ENCODE results near the gene RBM3.
"Not testable (repeated sequence)": the region's sequence is repeated elsewhere in the genome, so short reads cannot be mapped to it uniquely, and the experiment has no call there.

Gene RBM3

DNA sequence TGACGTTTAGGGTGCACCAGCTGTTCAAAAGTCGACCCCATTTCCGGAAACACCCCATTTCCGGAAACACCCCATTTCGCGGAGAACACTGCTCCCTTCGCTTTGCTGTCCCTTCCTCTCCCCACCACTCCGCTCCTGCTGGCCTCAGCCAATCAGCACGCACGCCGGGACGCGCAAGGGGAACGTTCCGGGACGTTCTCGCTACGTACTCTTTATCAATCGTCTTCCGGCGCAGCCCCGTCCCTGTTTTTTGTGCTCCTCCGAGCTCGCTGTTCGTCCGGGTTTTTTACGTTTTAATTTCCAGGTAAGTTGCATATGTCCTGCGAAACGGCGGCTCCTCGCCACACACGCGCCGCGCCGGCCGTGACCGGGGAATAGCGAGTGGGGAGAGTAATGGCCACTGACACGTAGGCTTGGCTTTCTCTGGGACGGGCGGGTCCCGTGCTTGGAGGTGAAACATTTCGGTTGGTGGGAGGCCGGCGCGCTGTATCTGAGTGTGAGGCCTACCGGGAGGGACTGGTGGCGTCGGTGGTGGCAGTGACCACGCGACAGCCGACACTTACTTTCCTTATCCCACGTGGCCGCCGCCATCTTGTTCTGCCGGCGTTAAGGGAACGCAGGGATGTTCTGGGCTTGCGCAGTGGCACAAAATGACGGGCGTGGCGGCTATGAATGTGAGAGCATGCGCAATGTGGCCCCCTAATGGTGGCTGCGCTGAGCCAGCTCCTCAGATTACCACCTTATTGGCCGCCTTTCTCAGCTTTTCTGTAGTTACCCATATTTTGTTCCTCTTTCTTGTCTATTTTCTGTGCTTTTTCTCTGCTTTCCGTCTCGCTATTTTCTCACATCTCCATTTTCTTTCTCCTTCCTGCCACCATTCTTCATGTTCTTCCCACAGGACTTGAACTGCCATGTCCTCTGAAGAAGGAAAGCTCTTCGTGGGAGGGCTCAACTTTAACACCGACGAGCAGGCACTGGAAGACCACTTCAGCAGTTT is at the start of gene RBM3:
Gene RBM3, plus strand, starts transcription at position 215 of the 997 bp plus-strand sequence. Its CDS starts 697 bp downstream, at position 912.
- H3K4me3 ChIP-seq (ENCODE audit: insufficient read length, low read depth) = peak within 1 kb of the TSS; percentile 92
- TF ChIP-seq YY1 (IDR thresholded peaks at IDR 0.05; ENCODE audit: insufficient read depth, insufficient read length) = peak; percentile 88
- TF ChIP-seq ZNF274 (IDR thresholded peaks at IDR 0.05; ENCODE audit: low read depth, low read length) = no peak
- peak; percentile 84 for DNase-seq (ENCODE audit: low read depth, low spot score)
- peaks cover 47% of the 10 kb centered on the region for H3K36me3 ChIP-seq (ENCODE audit: insufficient read depth, insufficient read length, low read length)
- H3K9ac ChIP-seq (ENCODE audit: insufficient read length, low read depth) = peak within 1 kb of the TSS; percentile 97
- no peaks in the 10 kb centered on the region for H3K9me3 ChIP-seq (ENCODE audit: insufficient read depth, low read length)
- H3K4me1 ChIP-seq (ENCODE audit: insufficient read depth, insufficient read length) = peaks cover 12% of the 10 kb centered on the region
- no peaks in the 10 kb centered on the region for H3K27me3 ChIP-seq (ENCODE audit: insufficient read depth, insufficient read length)

DNA sequence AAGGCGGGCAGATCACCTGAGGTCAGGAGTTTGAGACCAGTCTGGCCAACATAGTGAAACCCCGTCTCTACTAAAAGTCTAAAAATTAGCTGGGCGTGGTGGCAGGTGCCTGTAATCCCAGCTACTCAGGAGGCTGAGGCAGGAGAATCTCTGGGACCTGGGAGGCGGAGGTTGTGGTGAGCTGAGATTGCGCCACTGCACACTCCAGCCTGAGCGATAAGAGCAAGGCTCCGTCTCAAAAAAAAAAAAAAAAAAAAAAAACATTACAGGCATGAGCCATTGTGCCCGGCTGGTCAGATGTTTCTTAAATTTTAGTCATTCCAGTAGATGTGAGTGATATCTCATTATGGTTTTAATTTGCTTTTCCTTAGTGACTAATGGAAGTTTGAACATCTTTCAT is 48.4 kb upstream of the RBM3 start:
- H3K9ac ChIP-seq (ENCODE audit: insufficient read length, low read depth); H3K4me3 ChIP-seq (ENCODE audit: insufficient read length, low read depth); DNase-seq (ENCODE audit: low read depth, low spot score); H3K4me1 ChIP-seq (ENCODE audit: insufficient read depth, insufficient read length); H3K27me3 ChIP-seq (ENCODE audit: insufficient read depth, insufficient read length); H3K9me3 ChIP-seq (ENCODE audit: insufficient read depth, low read length): not testable (repeated sequence)
- peaks cover 56% of the 10 kb centered on the region for H3K36me3 ChIP-seq (ENCODE audit: insufficient read depth, insufficient read length, low read length)

- no peak for TF ChIP-seq ZNF274 (IDR thresholded peaks at IDR 0.05; ENCODE audit: low read depth, low read length)
- no peak for TF ChIP-seq SUZ12 (IDR thresholded peaks at IDR 0.05; ENCODE audit: extremely low read depth, insufficient read depth, insufficient read length)
- TF ChIP-seq YY1 (IDR thresholded peaks at IDR 0.05; ENCODE audit: insufficient read depth, insufficient read length) = no peak
- Histone ChIP-seq H3K27me3 (ENCODE audit: insufficient read depth, insufficient read length) (no peaks in the 10 kb centered on the region), H3K4me1 (ENCODE audit: insufficient read depth, insufficient read length) (no peaks in the 10 kb centered on the region), H3K9ac (ENCODE audit: insufficient read length, low read depth) (no peak overlapping the region), H3K9me3 (ENCODE audit: insufficient read depth, low read length) (no peaks in the 10 kb centered on the region), H3K36me3 (ENCODE audit: insufficient read depth, insufficient read length, low read length) (peaks cover 39% of the 10 kb centered on the region), H3K4me3 (ENCODE audit: insufficient read length, low read depth) (no peak overlapping the region)
- DNase-seq (ENCODE audit: low read depth, low spot score) = no peak
Observed at GRCh38 chrX:48530736-48531135, 43.5 kb upstream of the RBM3 start.

DNA sequence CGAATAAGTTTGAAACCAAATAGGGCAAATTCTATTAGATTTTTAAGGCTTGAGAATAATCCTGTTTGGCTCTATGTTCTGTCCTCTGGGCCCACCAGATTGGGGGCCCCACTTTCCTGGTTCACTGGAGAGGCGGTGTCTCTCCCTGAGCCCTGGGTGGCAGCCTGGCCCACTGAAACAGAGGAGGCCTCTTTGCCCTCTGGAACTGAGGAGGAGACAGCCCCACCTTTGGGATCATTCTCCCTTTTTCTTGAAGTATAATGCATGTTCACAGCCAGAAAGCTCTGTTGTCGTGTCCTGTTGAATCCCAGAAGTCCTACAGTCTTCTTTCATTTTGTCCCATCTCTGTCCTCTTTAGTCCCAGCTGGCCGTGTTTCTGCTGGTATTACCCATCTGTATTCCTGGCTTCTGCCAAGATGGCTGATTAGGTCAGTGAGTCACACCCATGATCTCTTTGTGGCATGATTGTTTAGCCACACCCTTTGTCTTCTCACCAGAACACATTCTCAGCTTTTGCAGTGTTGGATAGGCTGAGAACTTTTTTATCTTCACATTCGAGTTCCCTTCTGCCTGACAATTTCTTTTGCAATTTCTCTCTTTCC is 42.8 kb upstream of the RBM3 start:
- no peak overlapping the region for H3K9ac ChIP-seq (ENCODE audit: insufficient read length, low read depth)
- no peak for TF ChIP-seq ZNF274 (IDR thresholded peaks at IDR 0.05; ENCODE audit: low read depth, low read length)
- no peaks in the 10 kb centered on the region for H3K27me3 ChIP-seq (ENCODE audit: insufficient read depth, insufficient read length)
- H3K4me1 ChIP-seq (ENCODE audit: insufficient read depth, insufficient read length) = no peaks in the 10 kb centered on the region
- no peaks in the 10 kb centered on the region for H3K9me3 ChIP-seq (ENCODE audit: insufficient read depth, low read length)
- peaks cover 36% of the 10 kb centered on the region for H3K36me3 ChIP-seq (ENCODE audit: insufficient read depth, insufficient read length, low read length)
- H3K4me3 ChIP-seq (ENCODE audit: insufficient read length, low read depth) = no peak overlapping the region
- no peak for DNase-seq (ENCODE audit: low read depth, low spot score)

DNA sequence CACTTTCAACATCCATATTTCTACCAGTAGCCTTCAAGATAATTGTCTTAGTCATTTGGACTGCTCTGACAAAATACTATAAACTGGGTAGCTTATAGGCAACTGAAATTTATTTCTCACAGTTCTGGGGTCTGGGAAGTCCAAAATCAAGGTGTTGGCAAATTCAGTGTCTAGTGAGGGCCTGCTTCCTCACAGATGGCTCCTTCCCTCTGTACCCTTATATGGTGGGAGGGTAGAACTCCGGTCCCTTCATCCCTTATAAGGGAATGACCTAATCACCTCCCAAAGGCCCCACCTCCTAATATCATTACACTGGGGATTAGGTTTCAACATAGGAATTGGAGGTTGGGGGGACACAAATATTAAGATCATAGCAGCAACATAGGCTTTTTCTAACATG is 42.1 kb upstream of the RBM3 start:
- no peak for TF ChIP-seq ZNF274 (IDR thresholded peaks at IDR 0.05; ENCODE audit: low read depth, low read length)
- no peaks in the 10 kb centered on the region for H3K27me3 ChIP-seq (ENCODE audit: insufficient read depth, insufficient read length)
- no peaks in the 10 kb centered on the region for H3K4me1 ChIP-seq (ENCODE audit: insufficient read depth, insufficient read length)
- no peaks in the 10 kb centered on the region for H3K9me3 ChIP-seq (ENCODE audit: insufficient read depth, low read length)
- no peak overlapping the region for H3K4me3 ChIP-seq (ENCODE audit: insufficient read length, low read depth)
- H3K9ac ChIP-seq (ENCODE audit: insufficient read length, low read depth) = no peak overlapping the region
- no peak for DNase-seq (ENCODE audit: low read depth, low spot score)
- peaks cover 29% of the 10 kb centered on the region for H3K36me3 ChIP-seq (ENCODE audit: insufficient read depth, insufficient read length, low read length)

- no peaks in the 10 kb centered on the region for H3K27me3 ChIP-seq (ENCODE audit: insufficient read depth, insufficient read length)
- H3K9me3 ChIP-seq (ENCODE audit: insufficient read depth, low read length) = no peaks in the 10 kb centered on the region
- no peak for DNase-seq (ENCODE audit: low read depth, low spot score)
- H3K4me3 ChIP-seq (ENCODE audit: insufficient read length, low read depth) = no peak overlapping the region
- peaks cover 19% of the 10 kb centered on the region for H3K36me3 ChIP-seq (ENCODE audit: insufficient read depth, insufficient read length, low read length)
- TF ChIP-seq YY1 (IDR thresholded peaks at IDR 0.05; ENCODE audit: insufficient read depth, insufficient read length) (no peak), ZNF274 (IDR thresholded peaks at IDR 0.05; ENCODE audit: low read depth, low read length) (no peak), SUZ12 (IDR thresholded peaks at IDR 0.05; ENCODE audit: extremely low read depth, insufficient read depth, insufficient read length) (no peak)
- H3K4me1 ChIP-seq (ENCODE audit: insufficient read depth, insufficient read length) = no peaks in the 10 kb centered on the region
- H3K9ac ChIP-seq (ENCODE audit: insufficient read length, low read depth) = no peak overlapping the region
Observed at GRCh38 chrX:48533165-48533564, 41.1 kb upstream of the RBM3 start.

DNA sequence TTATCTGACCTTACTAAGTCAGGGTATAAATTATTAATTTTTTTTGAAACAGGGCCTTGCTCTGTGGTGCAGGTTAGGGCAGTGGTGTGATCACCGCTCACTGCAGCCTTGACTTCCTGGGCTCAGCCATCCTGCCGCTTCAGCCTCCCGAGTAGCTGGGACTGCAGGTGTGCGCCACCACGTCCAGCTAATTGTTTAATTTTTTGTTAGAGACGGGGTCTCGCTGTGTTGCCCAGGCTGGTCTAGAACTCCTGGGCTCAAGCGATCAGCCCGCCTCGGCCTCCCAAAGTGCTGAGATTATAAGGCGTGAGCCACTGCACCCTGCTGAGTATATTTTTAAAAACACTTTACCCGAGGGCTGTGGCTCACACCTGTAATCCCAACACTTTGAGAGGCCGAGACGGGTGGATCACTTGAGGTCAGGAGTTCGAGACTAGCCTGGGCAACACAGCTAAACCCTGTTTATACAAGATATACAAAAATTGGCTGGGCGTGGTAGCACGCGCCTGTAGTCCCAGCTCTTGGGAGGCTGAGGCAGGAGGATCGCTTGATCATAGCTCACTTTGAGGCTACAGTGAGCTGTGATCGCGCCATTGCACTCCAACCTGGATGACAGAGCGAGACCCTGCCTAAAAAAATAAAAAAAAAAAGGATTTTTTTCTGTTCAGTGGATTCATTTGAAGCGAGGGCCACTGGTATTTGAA is 35.5 kb upstream of the RBM3 start:
- no peak overlapping the region for H3K9ac ChIP-seq (ENCODE audit: insufficient read length, low read depth)
- H3K4me3 ChIP-seq (ENCODE audit: insufficient read length, low read depth) = no peak overlapping the region
- DNase-seq (ENCODE audit: low read depth, low spot score) = no peak

More for the DNA sequence above, 35.5 kb upstream of the RBM3 start:
- Histone ChIP-seq H3K27me3 (ENCODE audit: insufficient read depth, insufficient read length) (no peaks in the 10 kb centered on the region), H3K9me3 (ENCODE audit: insufficient read depth, low read length) (no peaks in the 10 kb centered on the region), H3K4me1 (ENCODE audit: insufficient read depth, insufficient read length) (peaks cover 2% of the 10 kb centered on the region), H3K36me3 (ENCODE audit: insufficient read depth, insufficient read length, low read length) (peaks cover 8% of the 10 kb centered on the region)
- no peak for TF ChIP-seq YY1 (IDR thresholded peaks at IDR 0.05; ENCODE audit: insufficient read depth, insufficient read length)
- no peak for TF ChIP-seq ZNF274 (IDR thresholded peaks at IDR 0.05; ENCODE audit: low read depth, low read length)
- no peak for TF ChIP-seq SUZ12 (IDR thresholded peaks at IDR 0.05; ENCODE audit: extremely low read depth, insufficient read depth, insufficient read length)
